GM12892 (cell line): ENCODE measurements around the gene NPAS3.

Experiments
- POLR2A ChIP-seq: IDR thresholded peaks from 2 replicates; pipeline ENCODE4 v1.6.1; 2011; ENCODE audit warnings: low read depth, low read length, control low read depth
- POLR2AphosphoS5 ChIP-seq: IDR thresholded peaks from 2 replicates; pipeline ENCODE4 v1.6.1; 2011; ENCODE audit warnings: low read depth, low read length, control low read depth

GRCh38 chr14:33589334-33589733 lies 650.7 kb downstream of the NPAS3 start:
- TF ChIP-seq POLR2A (no peak), POLR2AphosphoS5 (no peak)
